Measurements from ENCODE around the gene PKN3.
A peak's percentile ranks its signal among the peaks of the same experiment; 100 is the strongest.

The PKN3 gene

DNA sequence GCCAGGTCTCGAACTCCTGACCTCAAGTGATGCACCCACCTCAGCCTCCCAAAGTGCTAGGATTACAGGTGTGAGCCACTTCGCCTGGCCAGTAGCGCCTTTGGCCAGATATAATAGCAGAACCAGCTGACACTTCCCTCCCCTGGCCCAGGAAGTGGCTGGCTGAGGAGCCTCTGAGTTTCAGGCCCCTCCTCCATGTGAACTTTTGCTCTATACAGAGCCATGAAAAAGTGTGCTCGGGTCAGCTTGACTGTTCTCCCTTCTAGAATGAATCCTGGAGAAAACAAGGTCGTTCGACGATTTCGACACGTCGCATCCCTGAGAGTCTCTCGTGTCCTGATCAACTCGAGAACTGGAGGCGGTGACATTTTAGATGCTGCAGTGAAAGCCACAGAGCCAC lies 30.3 kb downstream of the PKN3 start:
- H3K4me3 ChIP-seq (ENCODE audit: low read depth, low read length): no peak overlapping the region
- TF ChIP-seq CTCF (IDR thresholded peaks at IDR 0.05; ENCODE audit: low read depth, low read length): no peak

DNA sequence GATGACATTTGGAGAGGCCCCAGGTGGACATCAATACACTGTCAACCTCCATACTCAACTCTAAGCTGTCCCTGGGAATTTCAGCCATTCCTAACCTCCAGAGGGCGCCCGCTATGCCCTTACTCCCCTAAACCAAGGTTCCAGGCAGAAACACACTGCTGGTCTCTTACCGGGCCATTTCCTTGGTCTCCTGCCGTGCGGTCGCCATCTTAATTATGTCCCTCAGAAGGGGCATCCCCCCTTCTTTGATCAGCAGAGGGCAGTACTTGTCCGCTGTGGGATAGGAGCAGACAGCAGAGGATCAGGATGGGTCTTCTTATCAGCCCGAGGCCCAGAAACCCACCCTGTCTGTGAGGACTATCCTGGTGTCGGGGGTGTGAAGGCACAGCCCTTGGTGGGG lies 31.0 kb downstream of the PKN3 start:
- no peak overlapping the region for H3K4me3 ChIP-seq (ENCODE audit: low read depth, low read length)

DNA sequence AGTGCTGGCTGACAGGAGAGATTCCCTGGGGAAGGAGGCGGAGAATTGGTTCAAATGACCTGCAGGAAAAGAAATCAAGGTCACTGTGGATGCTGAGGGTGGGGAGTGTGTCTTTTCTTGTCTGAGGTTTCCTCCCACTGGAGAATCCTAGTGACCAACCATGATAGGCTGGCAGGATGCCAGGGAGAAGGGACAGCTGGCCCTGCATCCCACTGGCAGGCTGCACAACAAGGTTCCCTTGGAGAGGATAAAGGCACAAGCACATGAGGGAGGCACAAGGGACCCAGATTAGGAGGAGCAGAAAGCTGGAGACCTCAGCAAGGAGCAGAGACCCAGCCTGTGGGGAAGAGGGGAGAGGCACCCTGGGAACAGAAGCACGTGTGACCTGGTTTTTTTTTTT lies 33.1 kb downstream of the PKN3 start:
- H3K4me3 ChIP-seq (ENCODE audit: low read depth, low read length): no peak overlapping the region
- no peak for TF ChIP-seq CTCF (IDR thresholded peaks at IDR 0.05; ENCODE audit: low read depth, low read length)

More for the DNA sequence above, 31.0 kb downstream of the PKN3 start:
- TF ChIP-seq CTCF (IDR thresholded peaks at IDR 0.05; ENCODE audit: low read depth, low read length): peak; percentile 64

GRCh38 chr9:128742401-128742800 lies 40.1 kb downstream of the PKN3 start:
- no peak overlapping the region for H3K4me3 ChIP-seq (ENCODE audit: low read depth, low read length)
- no peak for TF ChIP-seq CTCF (IDR thresholded peaks at IDR 0.05; ENCODE audit: low read depth, low read length)

DNA sequence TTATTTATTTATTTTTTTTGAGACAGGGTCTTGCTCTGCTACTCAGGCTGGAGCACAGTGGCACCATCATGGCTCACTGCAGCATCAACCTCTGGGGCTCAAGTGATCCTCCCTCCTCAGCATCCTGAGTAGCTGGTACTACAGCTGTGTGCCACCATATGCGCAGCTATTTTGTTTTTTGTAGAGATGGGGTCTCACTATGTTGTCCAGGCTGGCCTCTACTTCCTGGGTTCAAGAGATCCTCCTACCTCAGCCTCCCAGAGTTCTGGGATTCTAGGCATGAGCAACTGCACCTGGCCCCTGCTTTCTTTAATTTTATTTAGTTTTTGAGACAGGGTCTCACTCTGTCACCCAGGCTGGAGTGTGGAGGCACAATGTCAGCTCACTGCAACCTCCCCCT lies 41.1 kb downstream of the PKN3 start:
- no peak overlapping the region for H3K4me3 ChIP-seq (ENCODE audit: low read depth, low read length)
- TF ChIP-seq CTCF (IDR thresholded peaks at IDR 0.05; ENCODE audit: low read depth, low read length): no peak

DNA sequence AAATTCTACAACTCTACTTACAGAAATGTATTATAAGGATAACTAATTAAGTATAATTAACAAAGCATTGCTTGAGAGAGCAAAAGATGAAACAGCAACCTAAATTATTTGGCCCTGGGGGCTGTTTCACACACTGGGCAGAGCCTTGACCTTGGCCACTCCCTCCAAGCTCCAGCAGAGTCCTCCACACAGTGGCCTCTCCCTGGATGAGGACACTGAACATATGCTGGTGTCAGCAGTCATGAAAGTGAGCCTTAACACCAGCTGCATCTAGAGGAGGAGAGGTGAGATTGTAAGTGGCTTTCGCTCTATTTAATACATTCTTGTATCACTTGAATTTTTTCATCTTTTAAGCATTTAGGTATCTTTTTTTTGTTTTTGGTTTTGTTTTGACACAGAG lies 44.9 kb downstream of the PKN3 start:
- no peak for TF ChIP-seq CTCF (IDR thresholded peaks at IDR 0.05; ENCODE audit: low read depth, low read length)
- H3K4me3 ChIP-seq (ENCODE audit: low read depth, low read length): no peak overlapping the region

GRCh38 chr9:128750926-128751595 lies 48.8 kb downstream of the PKN3 start:
- H3K4me3 ChIP-seq (ENCODE audit: low read depth, low read length): no peak overlapping the region
- TF ChIP-seq CTCF (IDR thresholded peaks at IDR 0.05; ENCODE audit: low read depth, low read length): no peak
